Ammon's horn (tissue), 1 donor: ENCODE measurements around the gene TMEM44.
A peak's percentile ranks its signal among the peaks of the same experiment; 100 is the strongest.
"Not testable (repeated sequence)": the region's sequence is repeated elsewhere in the genome, so short reads cannot be mapped to it uniquely, and the experiment has no call there.

ENCODE experiments used
- DNase-seq: peaks from one replicate; pipeline ENCODE4 v3.0.0-alpha.2; 2016; ENCODE audit warnings: low spot score

TMEM44 gene

GRCh38 chr3:194640829-194641228, 7.6 kb upstream of the TMEM44 start:
- DNase-seq = no peak

GRCh38 chr3:194638991-194639605, 5.9 kb upstream of the TMEM44 start:
- no peak for DNase-seq

GRCh38 chr3:194637541-194638400, 4.6 kb upstream of the TMEM44 start:
- no peak for DNase-seq

DNA sequence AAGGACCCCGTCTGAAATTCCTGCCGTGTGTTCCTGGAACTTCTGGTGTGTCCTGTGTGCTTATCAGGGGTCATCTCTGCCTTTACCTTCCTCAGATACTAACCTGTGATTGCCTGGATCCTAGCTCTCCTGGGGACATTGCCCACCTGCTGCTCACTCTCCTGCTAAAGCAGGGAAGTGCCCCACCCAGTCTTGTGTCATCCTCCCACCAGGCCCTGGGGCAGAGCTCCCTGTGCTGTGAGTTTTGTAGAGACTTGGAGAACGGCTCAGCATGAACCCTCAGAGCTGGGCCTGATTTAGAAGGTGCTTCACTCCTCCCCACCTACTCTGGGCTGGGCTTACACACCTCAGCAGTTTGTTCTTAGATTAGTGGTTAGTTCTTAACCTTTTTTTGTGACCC, 3.8 kb upstream of the TMEM44 start:
- DNase-seq = no peak

GRCh38 chr3:194632809-194633348, 340 bp downstream of the TMEM44 start:
- DNase-seq = no peak

- no peak for DNase-seq
These were observed 902 bp downstream of the TMEM44 start for GRCh38 chr3:194632226-194632808.

- DNase-seq = no peak
These were observed 1.5 kb downstream of the TMEM44 start for GRCh38 chr3:194631696-194632095.

GRCh38 chr3:194630681-194631080, 2.5 kb downstream of the TMEM44 start:
- DNase-seq = not testable (repeated sequence)

GRCh38 chr3:194624956-194625355, 8.3 kb downstream of the TMEM44 start:
- no peak for DNase-seq

- DNase-seq = peak; percentile 24
These were observed 9.5 kb downstream of the TMEM44 start for GRCh38 chr3:194623449-194624290.

- DNase-seq = no peak
These were observed 10.4 kb downstream of the TMEM44 start for GRCh38 chr3:194622621-194623340.

DNA sequence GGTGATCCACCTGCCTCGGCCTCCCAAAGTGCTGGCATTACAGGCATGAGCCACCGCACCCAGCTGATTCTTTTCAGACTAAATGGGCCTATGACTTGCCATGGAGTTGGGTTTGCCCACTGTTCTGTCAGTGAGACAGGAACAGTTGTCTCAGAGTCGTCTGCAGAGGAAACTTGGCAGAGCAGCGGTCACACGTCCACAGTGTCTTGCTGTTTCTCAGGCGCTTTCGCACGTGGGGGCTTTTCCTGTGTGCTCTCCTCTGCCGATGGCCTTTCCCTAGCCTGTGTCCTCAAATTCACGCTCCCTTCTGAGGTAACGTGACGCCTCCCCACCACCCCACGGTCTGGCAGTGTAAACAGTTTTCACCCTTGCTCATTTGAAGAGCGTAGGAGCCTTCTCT, 11.3 kb downstream of the TMEM44 start:
- no peak for DNase-seq

DNA sequence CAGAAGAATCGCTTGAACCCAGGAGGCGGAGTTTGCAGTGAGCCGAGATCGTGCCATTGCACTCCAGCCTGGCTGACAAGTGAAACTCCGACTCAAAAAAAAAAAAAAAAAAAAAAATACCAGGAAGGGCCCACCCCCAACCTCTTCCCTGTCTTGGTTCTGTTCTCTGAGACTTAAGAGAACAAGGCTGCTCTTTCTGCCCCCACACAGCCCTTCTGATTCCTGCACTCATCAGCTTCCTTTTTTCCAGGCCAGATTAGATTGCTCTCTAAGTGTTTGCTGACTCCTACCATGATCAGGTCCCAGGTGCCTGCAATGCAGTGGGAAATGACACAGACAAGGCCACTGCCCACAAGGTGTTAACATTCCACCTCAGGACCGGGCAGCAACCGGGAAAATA, 13.0 kb downstream of the TMEM44 start:
- DNase-seq = no peak

GRCh38 chr3:194619741-194620140, 13.5 kb downstream of the TMEM44 start:
- DNase-seq = no peak

- no peak for DNase-seq
These were observed 14.2 kb downstream of the TMEM44 start for GRCh38 chr3:194618858-194619608.

GRCh38 chr3:194617827-194618226, 15.4 kb downstream of the TMEM44 start:
- no peak for DNase-seq

DNA sequence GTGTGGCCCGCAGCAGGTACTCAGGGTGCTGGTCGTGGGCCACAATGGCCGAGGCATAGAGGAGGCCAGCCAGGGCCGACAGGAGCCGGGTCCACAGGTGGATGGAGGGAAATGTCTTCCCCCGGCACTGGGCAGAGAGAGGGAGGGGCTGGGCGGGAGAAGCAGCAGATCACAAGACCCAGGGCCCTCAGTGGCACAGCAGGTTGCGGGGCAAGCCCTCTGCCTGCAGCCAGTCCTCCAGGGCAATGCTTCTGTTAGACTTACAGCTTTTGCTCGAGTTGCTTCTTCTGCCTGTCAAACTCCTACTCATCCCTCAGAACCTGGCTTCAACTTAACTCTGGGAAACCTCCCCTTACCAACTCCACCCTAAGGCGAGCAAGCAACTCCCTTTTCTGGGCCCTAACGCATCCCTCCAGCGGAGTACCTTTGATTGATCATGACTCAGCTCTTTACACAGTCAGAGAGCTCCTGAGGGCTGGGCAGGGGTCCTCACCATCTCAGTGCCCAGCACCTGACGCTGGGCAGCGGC, 16.0 kb downstream of the TMEM44 start:
- no peak for DNase-seq

- no peak for DNase-seq
These were observed 18.0 kb downstream of the TMEM44 start for GRCh38 chr3:194615226-194615625.

GRCh38 chr3:194612221-194612620, 21.0 kb downstream of the TMEM44 start:
- no peak for DNase-seq

- no peak for DNase-seq
These were observed 22.5 kb downstream of the TMEM44 start for GRCh38 chr3:194610689-194611088.
